ENCODE data around the gene HOXB3.
"Not testable (repeated sequence)": the region's sequence is repeated elsewhere in the genome, so short reads cannot be mapped to it uniquely, and the experiment has no call there.

HOXB3 gene

GRCh38 chr17:48515925-48516900 is 73.8 kb downstream of the HOXB3 start:
- no peak for DNase-seq

DNA sequence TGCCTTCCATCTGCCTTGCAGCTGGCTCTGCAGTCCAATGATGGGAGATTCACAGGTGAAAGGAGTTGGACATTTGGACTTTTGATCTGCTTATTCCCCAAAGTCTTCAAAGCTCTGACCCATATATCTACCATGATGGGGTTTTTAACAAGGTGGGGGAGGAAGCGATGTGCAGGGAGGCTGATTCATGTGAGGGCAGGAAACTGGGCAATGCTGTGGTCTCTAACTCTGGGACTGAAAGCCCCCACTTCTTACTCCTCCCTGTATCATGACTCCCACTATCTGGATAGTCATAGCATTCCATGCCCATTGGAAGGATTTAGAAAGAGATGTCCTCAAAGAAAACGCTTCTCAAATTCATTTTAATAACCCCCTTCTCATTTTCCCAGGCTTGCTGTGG is 75.6 kb downstream of the HOXB3 start:
- no peak for DNase-seq

DNA sequence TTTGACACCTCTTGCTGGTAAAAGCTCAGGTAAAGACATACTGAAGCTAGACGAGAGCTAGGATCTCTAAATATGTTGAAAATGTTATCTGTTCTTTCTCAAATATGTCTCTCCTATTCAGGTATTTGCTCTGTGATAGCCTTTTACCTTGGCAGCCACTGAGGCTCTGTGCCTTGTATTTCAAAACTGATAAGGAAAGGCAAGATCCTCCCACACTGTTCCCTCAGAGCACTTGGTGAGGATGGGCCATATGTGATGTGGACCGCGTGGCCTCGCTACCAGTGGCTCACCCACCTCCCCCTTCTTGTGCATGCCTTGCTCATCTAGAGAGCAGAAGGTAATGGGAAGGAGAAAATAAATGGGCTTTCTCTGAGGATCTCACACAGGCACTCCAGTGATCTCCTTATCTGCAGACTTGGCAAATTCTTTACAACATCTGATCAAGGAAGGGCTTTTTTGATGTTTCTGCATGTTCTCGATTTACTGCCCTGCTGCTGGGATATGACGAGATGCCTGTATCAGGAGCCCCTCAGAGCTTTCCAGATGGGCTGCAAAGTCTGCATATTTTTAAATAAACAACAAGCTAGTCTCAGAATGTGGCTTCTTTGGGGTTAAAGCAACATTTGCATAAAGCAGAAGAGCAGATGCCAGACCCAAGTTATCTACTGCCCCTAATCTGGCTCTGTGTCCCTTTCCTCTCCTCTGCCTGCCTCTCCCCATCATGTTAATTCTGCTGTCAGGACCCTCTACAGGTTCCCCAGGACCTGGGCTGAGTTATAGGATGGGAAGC is 76.2 kb downstream of the HOXB3 start:
- DNase-seq: no peak

DNA sequence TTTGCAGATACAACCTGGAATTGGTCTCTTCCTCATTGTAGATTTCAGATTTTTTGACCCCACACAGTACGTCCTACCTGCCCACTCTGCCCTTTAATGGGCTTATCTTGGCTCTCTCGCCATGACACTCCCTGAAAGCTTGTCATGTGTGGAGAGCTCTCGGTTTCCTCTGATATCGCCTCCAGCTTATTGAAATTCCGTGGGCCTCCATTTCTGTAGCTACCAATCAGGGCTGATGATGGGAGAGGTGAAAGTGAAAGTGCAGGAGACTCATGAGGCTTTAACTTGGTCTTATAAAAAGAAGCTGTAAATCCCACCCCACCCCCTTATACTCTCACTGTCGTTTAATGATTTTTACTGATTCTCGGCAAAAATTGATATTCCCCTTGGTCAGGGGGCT is 76.9 kb downstream of the HOXB3 start:
- no peak for DNase-seq

DNA sequence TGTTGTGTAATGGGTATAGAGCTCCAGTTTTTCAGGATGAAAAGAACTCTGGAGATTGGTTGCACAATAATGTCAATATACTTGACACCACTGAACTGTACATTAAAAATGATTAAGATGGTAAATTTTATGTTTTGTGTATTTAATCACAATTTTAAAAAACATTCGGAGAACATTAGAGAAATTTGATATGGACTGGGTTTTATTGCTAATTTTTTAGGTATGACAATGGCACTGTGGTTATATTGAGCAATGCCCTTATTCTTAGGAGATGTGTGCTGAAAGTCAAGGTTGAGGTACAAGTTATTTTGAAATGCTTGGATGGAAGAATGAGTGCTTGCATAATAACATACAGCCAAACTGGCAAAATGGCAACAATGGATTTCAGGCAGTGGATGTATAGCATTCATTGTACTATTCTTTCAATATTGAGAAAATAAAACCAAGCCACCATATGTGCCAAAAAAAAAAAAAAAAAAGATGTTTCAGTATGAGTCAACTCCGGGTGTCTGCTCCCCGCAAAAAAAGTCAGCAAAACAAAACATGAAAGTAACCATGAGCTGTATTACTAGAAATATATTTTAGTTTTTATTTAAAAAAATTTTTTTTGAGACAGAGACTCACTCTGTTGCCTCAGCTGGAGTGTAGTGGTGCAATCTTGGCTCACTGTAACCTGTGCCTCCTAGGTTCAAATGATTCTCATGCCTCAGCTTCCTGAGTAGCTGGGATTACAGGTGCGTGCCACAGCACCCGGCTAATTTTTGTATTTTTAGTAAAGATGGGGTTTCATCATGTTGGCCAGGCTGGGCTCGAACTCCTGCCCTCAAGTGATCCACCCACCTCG is 79.1 kb downstream of the HOXB3 start:
- peak; percentile 38 for DNase-seq

DNA sequence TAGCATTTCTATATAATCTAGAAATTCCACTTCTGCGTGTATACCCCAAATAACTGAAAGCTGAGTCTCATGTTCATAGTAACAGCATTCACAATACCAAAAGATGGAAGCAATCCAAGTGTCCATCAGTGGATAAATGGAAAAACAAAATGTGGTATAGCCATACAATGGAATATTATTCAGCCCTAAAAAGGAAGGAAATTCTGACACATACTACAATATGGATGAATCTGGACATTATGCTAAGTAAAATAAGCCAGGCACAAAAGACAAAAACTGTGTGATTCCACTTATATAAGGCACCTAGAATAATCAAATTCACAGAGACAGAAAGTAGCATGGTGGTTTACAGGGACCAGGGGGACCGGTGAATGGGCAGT is 79.7 kb downstream of the HOXB3 start:
- DNase-seq: no peak

- DNase-seq: not testable (repeated sequence)
Measured at GRCh38 chr17:48509708-48510107, 80.3 kb downstream of the HOXB3 start.

GRCh38 chr17:48506246-48506645 is 83.8 kb downstream of the HOXB3 start:
- DNase-seq: no peak

- DNase-seq: no peak
Measured at GRCh38 chr17:48505788-48506187, 84.3 kb downstream of the HOXB3 start.

GRCh38 chr17:48504953-48505352 is 85.1 kb downstream of the HOXB3 start:
- no peak for DNase-seq

DNA sequence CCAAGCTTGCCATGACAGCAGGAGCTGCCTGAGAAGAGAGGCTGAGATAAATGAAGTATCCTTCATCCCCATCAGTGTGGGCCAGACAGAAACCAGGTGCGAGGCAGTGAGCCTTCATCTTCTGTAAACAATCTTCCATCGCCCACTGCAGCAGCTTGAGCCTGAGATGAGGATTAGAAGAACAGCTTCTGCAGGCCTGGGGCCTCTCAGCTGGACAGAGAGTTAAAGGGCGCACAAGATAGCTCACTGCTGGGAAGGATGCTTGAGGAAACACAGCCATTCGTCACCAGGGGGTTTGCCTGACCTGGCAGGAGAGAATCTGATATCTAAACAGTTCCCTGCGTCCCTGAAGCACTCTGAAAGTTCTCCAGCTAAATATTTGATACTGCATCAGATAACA is 86.3 kb downstream of the HOXB3 start:
- DNase-seq: no peak

DNA sequence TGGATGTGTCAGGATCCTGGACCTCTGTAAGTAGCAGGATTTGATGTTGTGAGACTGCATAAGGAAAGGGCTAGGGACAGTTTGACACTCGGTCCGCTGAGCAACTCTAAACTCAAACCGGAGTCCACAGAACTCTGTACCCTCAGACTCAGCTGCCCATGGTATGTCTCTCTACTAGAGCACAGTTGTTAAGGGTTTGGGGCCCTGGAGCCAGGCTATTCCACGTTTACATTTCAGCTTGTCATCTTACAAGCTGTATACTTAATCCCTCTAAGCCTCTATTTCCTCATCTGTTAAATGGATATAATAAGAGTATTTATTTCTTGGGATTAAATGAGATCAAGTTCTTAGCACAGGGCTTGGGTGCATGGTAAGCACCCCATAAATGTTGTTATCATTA is 87.1 kb downstream of the HOXB3 start:
- no peak for DNase-seq

- no peak for DNase-seq
Measured at GRCh38 chr17:48502312-48502711, 87.7 kb downstream of the HOXB3 start.

- no peak for DNase-seq
Measured at GRCh38 chr17:48500435-48501426, 89.3 kb downstream of the HOXB3 start.

DNA sequence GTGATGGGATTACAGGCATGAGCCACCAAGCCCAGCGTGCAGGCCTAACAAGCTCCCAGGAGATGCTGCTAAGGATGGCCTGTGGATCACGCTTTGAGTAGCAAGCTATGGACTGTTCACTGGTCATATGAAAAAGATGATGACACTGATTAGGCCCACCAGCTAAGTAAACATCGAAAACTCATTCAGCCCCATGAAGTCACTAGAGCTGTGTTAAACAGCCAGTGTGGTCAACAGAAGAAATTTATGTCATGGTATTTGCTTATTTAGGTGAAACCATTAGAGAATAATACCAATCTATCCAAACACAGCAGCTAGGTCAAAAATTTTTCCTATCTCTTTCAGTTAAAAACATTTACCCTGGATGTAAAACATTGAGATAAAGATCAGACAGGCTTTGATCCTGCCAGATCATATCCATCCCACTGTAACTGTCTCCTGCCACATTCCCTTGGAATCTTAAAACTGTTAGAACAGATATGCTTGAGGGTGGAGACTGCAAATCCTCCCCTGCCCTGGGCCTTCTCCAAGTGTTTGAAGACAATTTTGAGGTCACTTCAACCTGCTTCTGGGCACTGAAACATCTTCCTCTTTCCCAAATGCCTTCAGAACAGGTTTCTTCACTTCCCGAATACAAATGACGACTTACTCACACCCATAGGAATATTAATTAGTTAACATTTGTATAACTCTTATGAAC is 90.2 kb downstream of the HOXB3 start:
- DNase-seq: no peak

GRCh38 chr17:48499248-48499647 is 90.8 kb downstream of the HOXB3 start:
- no peak for DNase-seq
